ENCODE measurements around the gene ASB15.

DNA sequence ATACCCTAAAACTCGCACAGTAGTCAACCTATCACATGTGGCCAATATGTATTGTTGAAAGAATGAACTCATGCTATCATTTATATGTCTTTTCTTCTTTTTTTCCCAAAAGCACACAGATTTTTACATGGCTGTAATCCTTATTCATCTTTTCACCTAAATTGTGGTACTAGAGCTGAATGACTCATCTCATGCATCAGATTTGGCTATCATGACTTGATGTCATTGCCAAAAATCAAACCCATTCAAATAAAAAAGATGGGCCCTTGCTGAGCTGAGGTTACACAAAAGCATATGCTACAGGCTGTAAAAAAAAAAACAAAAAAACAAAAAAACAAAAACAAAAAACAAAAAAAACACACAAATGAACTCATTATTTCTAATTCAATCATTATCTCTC, 50.8 kb downstream of the ASB15 start:
- TF ChIP-seq, protein P1, sequence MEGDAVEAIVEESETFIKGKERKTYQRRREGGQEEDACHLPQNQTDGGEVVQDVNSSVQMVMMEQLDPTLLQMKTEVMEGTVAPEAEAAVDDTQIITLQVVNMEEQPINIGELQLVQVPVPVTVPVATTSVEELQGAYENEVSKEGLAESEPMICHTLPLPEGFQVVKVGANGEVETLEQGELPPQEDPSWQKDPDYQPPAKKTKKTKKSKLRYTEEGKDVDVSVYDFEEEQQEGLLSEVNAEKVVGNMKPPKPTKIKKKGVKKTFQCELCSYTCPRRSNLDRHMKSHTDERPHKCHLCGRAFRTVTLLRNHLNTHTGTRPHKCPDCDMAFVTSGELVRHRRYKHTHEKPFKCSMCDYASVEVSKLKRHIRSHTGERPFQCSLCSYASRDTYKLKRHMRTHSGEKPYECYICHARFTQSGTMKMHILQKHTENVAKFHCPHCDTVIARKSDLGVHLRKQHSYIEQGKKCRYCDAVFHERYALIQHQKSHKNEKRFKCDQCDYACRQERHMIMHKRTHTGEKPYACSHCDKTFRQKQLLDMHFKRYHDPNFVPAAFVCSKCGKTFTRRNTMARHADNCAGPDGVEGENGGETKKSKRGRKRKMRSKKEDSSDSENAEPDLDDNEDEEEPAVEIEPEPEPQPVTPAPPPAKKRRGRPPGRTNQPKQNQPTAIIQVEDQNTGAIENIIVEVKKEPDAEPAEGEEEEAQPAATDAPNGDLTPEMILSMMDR (IDR thresholded peaks at IDR 0.05): no peak
- no peak for TF ChIP-seq EP300 (IDR thresholded peaks at IDR 0.05)
